Femur (tissue), 1 donor: ENCODE results near the gene C1QTNF6.
A peak's percentile ranks its signal among the peaks of the same experiment; 100 is the strongest.
"Not testable (repeated sequence)": the region's sequence is repeated elsewhere in the genome, so short reads cannot be mapped to it uniquely, and the experiment has no call there.

Source experiments
- DNase-seq: peaks from one replicate; pipeline ENCODE4 v3.0.0-alpha.2; 2017

C1QTNF6 gene

GRCh38 chr22:37187891-37188761, at the start of gene C1QTNF6:
TSS of gene C1QTNF6 (minus strand) at chr22:37188247. CDS start at chr22:37188213, 34 bp downstream.
- DNase-seq: peak; percentile 85

- no peak for DNase-seq
Measured at GRCh38 chr22:37235897-37236607, 48.0 kb upstream of the C1QTNF6 start.

DNA sequence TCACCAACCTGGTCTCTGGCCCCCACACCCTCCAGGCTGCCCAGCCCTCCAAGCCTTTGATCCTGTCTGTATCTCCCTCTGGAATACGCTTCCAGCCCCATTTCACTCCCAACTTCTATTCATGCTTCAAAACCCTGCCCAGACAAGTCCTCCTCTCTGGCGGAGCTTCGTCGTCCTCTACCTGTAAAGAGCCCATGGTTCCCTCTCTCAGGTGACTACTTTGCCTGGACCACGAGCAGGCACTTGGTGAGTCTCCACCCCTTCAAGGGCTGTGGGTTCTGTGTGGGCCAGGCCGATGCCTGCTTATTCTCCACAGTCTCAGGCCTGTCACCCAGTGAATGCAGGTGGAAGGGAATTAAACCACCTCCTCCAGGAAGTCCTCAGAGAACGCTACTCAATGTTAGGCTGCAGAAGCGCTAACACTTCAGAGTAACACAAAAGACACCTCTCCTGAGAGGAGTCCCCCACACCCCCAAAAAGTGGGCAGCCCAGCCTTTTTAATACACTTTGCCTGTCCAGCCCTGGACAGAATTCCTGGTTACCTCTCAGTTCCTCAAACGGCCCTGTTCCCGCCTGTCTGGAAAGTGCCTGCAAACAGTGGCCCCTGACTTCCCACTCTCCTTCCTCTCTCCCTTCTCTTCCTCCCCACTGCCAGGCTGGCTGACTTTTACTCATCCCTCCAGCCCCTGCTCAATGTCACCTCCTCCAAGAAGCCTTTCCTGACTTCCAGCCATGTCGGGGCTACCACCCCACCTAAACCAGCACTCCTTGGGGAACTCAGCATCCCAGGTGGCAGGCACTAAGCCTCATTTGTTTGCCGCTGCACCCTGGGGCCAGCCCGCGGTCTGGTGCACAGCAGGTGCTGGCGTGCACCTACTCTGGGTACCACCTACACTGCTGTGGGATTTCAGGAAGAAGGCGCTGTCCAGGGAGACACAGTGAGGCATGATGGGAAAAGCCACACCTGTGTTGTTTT, 47.0 kb upstream of the C1QTNF6 start:
- DNase-seq: no peak

GRCh38 chr22:37233751-37234631, 45.9 kb upstream of the C1QTNF6 start:
- DNase-seq: no peak

GRCh38 chr22:37233371-37233750, 45.3 kb upstream of the C1QTNF6 start:
- DNase-seq: not testable (repeated sequence)

DNA sequence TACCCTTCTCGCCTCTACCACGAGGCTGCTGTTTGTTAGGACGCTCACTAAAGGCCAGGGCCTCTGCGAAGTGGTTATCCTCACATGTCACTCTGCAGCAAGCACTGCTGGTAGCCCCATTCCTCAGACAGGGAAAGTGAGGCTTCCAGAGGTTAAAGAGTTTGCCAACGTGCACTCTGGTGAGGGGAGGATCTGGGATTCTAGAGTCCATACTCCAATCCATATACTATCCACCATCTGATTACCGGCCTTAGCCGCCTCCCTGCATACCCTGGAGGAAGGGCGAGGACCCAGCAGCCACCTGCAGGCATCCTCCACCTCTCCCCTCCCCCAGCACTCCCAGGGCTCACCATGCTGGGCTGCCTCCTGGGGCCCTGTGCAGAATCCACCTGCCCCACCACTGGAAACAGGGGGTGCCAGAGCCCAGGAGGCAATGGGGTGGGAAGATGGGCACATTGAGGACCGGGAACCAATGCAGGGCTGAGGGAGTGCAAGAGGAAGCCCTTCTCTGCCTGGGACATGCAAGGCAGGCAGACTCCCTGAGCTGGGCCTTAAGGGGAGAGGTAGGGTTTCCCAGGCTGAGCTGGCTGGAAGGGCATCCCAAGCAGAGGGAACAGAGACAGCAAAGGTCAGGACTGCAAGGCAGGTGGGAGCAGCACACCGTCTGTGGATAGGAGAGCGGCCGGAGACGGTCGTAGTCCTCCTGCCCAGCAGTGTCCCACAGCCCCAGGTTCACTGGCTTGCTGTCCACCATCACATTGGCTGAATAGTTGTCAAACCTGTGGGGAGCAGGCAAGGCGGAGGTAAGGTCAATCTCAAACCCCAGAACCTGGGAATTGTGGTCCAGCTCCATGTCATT, 44.3 kb upstream of the C1QTNF6 start:
- DNase-seq: no peak

DNA sequence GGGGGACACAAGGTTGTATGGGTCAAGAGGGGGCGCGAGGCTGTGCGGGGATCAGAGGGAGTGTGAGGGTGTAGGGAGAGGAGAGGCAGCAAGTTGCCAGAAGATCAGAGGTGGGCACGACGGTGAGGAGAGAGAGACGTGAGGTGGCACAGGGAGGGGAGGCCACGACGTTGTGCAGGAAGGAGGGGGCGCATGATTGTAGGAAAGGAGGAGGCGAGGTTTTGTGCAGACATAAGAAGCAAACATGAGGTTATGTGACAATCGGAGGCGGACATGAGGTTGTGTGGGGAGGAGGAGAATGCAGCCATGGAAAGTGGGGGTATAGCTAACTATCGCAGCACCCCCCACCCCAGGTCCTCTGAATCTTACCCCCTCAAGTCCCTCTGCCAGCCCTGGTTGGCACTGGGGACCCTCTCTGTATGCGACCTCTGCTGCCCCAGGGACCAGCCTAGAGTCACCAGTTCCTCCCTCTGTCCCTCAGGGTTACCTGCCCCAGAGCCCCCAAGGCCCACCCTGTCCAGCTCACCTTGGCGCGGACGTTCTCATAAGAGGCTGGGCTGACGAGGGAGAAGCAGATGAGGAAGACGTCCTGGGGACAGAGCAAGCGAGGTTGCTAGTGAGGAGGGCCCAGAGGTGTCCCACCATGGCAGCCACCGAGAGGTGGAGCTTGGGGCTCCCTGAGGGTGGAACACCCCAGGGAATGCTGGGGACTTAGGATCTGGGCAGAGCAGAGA, 43.5 kb upstream of the C1QTNF6 start:
- no peak for DNase-seq

GRCh38 chr22:37230673-37231405, 42.8 kb upstream of the C1QTNF6 start:
- no peak for DNase-seq

- peak; percentile 61 for DNase-seq
Measured at GRCh38 chr22:37229805-37230672, 42.0 kb upstream of the C1QTNF6 start.

DNA sequence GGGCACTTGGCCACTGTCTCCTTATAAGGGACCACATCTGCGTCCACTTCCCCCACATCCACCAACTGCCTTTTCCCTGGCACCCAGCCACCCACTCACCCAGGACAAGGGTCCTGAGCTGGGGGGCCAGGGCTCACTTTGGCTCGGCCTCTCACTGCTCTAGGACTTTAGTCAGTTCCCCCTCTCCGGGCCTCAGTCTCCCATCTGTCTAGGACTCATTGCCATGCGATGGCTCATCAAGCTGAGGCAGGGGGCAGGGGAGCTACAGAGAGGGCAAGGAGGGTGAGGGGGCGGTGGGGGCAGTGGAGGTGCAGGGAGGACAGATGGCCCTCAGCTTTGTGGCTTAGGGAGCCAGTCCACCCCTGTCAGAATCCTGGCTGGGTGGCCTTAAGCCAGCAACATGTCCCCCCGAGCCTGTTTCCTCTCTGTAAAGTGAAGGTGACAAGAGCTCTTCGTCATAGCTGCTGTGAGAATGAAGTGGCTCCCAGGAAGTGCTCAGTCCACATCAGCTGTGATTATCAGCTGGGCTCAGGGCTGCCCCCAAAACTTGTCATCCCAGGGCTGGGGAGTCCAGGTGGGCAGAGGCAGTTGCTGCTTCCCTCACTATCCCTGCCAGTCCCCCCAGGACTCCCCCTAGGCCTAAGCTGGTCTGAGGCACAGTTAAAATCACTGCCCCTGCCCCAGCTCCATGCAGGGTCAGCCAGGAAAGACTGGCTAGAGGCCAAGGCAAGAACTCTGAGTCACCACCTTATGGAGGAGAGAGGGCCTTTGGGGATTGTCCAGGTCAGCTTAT, 41.2 kb upstream of the C1QTNF6 start:
- DNase-seq: no peak

DNA sequence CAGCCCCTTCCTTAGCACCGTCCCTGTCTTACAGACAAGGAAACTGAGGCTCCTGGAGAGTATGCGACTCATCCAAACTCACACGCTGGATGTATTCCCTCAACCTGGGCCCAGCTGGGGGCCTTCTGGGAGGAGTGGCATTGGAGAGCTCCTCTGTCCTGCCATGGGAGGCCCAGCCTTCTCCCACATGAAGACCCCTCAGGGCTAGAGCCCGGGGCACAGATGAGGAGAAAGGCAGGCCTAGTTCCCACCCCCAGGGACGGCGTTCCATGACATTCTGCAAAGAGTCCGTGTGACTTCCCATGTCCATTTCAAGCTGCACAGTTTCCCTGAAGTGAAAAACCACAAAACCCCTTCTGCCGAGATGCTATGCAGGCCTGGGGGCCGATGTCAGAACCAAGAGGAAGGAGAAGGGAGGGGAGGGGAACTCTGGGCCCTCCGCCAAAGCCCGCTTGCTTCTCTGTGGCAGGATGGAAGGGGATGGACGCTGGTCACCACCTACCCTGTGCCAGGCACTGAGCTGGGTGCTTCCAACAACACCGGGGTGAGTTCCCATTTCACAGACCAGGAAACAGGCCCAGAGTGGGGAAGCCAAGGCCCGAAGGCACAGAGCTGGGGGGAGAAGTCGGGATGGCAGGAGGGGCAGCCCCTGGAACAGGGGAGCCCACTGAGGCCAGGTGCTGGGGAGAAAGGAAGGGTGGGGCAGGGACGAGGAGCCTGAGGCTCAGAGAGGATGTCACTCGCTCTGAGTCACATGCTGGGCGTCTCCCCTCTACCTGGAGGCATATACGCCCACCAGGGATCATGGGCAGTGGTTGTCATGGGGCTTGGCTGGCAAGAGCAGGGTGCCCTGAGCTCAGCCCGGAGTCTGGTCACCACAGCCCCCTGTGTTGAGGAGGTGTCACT, 40.3 kb upstream of the C1QTNF6 start:
- peak; percentile 62 for DNase-seq

GRCh38 chr22:37226514-37226913, 38.5 kb upstream of the C1QTNF6 start:
- no peak for DNase-seq

GRCh38 chr22:37226087-37226486, 38.0 kb upstream of the C1QTNF6 start:
- no peak for DNase-seq

DNA sequence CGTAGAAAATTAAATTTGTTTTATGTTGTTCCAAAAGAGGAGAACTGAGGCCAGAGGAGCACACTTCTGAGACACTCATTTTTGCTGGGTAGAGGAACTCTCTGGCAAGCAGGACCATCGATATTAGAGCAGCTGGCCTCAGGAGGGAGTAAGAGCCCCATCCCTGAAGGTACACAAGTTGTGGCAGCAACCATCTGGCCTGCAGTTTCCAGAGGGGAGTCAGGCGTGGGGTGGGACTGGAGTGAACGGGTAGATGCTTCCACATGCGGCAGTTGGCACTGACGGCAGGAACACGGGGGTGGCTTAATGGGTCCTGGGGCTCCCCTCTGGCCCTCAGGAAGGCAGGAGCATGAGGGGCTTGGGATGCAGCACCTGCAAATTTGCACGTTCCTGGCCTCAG, 37.4 kb upstream of the C1QTNF6 start:
- no peak for DNase-seq

DNA sequence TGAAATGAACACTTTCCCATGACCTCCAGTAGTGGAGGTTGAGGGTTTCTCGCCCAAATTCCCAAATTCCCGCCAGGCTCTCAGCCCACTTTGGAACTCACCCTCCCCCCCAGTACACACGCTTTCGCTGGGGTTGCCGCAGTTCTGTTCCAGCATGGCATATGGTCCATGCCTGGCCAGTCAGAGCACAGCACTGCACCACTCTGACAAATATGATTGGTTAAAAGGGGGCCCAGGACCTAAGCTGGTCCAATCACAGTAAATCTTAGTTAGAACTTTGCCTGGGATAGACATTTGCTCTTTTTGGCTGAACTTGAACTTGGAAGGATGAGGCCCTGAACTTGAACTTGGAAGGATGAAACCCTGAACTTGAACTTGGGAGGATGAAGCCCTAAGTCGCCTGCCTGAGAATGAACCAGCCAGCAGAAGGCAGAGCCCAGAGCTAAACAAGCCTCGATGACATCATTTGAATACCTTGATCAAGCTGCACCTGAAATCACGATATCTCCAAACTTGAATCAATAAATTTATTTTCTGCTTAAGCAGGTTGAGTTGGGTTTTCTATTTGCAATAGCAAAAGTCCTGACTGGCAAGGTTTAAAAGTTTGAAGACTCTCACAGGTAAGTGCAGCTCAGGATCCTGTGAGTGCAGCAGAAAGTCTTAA, 36.8 kb upstream of the C1QTNF6 start:
- no peak for DNase-seq
